Type B pancreatic cell (in vitro differentiated cells): Measurements from ENCODE around the gene FAM81A. TPM values are rescaled to one million over a fixed set of nuclear protein-coding genes. Genes with fewer than 3 reads are reported as not detected.
"Not testable (repeated sequence)": the region's sequence is repeated elsewhere in the genome, so short reads cannot be mapped to it uniquely, and the experiment has no call there.

ENCODE experiments used
- DNase-seq: peaks from one replicate; pipeline ENCODE4 v3.0.0; 2021; ENCODE audit warnings: mixed read lengths; ENCODE audit not compliant: unreplicated experiment; ENCODE audit errors: extremely low spot score
- H3K27ac Mint-ChIP-seq: 2 replicates; pipeline ENCODE4 v1.8.0; 2021; ENCODE audit warnings: mild to moderate bottlenecking, mixed read lengths
- H3K27me3 Mint-ChIP-seq: 2 replicates; pipeline ENCODE4 v1.8.0; 2021; ENCODE audit warnings: mixed read lengths
- H3K36me3 Mint-ChIP-seq: 2 replicates; pipeline ENCODE4 v1.8.0; 2021; ENCODE audit warnings: mixed read lengths
- H3K4me1 Mint-ChIP-seq: one replicate; pipeline ENCODE4 v1.8.0; 2021; ENCODE audit warnings: mixed read lengths; ENCODE audit not compliant: unreplicated experiment
- H3K4me3 Mint-ChIP-seq: 2 replicates; pipeline ENCODE4 v1.8.0; 2021; ENCODE audit warnings: mild to moderate bottlenecking, mixed read lengths
- H3K9me3 Mint-ChIP-seq: 2 replicates; pipeline ENCODE4 v1.8.0; 2021; ENCODE audit warnings: mixed read lengths
- total RNA-seq: library from RNA; stranded (reverse); gene quantifications from 2 replicates; pipeline ENCODE4 v1.2.1, GENCODE V29; 2021; ENCODE audit warnings: low replicate concordance
- TF ChIP-seq, protein P1 (sequence below): fragments of 200-600 bp; sonication (generic); conservative IDR thresholded peaks from 2 replicates; pipeline ENCODE4 v1.5.0; 2021; ENCODE audit warnings: antibody characterized with exemption, mild to moderate bottlenecking

FAM81A gene
- total RNA-seq, 1 donor from 2014 or later: 1.4 TPM

- Mint-ChIP-seq H3K36me3 (no peaks in the 10 kb centered on the region), H3K27ac (no peak overlapping the region), H3K4me1 (no peaks in the 10 kb centered on the region), H3K27me3 (peaks cover 34% of the 10 kb centered on the region), H3K9me3 (no peaks in the 10 kb centered on the region), H3K4me3 (no peak overlapping the region)
- TF ChIP-seq, protein P1, sequence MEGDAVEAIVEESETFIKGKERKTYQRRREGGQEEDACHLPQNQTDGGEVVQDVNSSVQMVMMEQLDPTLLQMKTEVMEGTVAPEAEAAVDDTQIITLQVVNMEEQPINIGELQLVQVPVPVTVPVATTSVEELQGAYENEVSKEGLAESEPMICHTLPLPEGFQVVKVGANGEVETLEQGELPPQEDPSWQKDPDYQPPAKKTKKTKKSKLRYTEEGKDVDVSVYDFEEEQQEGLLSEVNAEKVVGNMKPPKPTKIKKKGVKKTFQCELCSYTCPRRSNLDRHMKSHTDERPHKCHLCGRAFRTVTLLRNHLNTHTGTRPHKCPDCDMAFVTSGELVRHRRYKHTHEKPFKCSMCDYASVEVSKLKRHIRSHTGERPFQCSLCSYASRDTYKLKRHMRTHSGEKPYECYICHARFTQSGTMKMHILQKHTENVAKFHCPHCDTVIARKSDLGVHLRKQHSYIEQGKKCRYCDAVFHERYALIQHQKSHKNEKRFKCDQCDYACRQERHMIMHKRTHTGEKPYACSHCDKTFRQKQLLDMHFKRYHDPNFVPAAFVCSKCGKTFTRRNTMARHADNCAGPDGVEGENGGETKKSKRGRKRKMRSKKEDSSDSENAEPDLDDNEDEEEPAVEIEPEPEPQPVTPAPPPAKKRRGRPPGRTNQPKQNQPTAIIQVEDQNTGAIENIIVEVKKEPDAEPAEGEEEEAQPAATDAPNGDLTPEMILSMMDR: no peak
- DNase-seq: no peak
Observed at GRCh38 chr15:59413577-59413976, 24.4 kb upstream of the FAM81A start.

- Mint-ChIP-seq H3K9me3 (no peaks in the 10 kb centered on the region), H3K27ac (no peak overlapping the region), H3K4me3 (no peak overlapping the region), H3K36me3 (no peaks in the 10 kb centered on the region), H3K4me1 (no peaks in the 10 kb centered on the region), H3K27me3 (peaks cover 54% of the 10 kb centered on the region)
- TF ChIP-seq, protein P1: no peak
- DNase-seq: no peak
Observed at GRCh38 chr15:59416816-59417215, 21.2 kb upstream of the FAM81A start.

- Mint-ChIP-seq H3K4me1 (no peaks in the 10 kb centered on the region), H3K27ac (no peak overlapping the region), H3K4me3 (no peak overlapping the region), H3K36me3 (no peaks in the 10 kb centered on the region), H3K9me3 (no peaks in the 10 kb centered on the region), H3K27me3 (peaks cover 61% of the 10 kb centered on the region)
- TF ChIP-seq, protein P1: no peak
- DNase-seq: no peak
Observed at GRCh38 chr15:59419170-59419569, 18.8 kb upstream of the FAM81A start.

- peaks cover 68% of the 10 kb centered on the region for H3K27me3 Mint-ChIP-seq
Observed at GRCh38 chr15:59420108-59420507, 17.9 kb upstream of the FAM81A start.

GRCh38 chr15:59420986-59421618 lies 16.9 kb upstream of the FAM81A start:
- H3K4me1 Mint-ChIP-seq: no peaks in the 10 kb centered on the region
- no peak overlapping the region for H3K27ac Mint-ChIP-seq
- H3K4me3 Mint-ChIP-seq: no peak overlapping the region
- no peaks in the 10 kb centered on the region for H3K36me3 Mint-ChIP-seq
- TF ChIP-seq, protein P1: peak; percentile 28
- peaks cover 62% of the 10 kb centered on the region for H3K27me3 Mint-ChIP-seq
- H3K9me3 Mint-ChIP-seq: peaks cover 4% of the 10 kb centered on the region
- DNase-seq: no peak

More at GRCh38 chr15:59420108-59420507, 17.9 kb upstream of the FAM81A start:
- H3K27ac Mint-ChIP-seq: no peak overlapping the region
- no peaks in the 10 kb centered on the region for H3K4me1 Mint-ChIP-seq
- H3K36me3 Mint-ChIP-seq: no peaks in the 10 kb centered on the region
- no peak overlapping the region for H3K4me3 Mint-ChIP-seq
- TF ChIP-seq, protein P1: no peak
- no peak for DNase-seq
- peaks cover 4% of the 10 kb centered on the region for H3K9me3 Mint-ChIP-seq

- Mint-ChIP-seq H3K36me3 (no peaks in the 10 kb centered on the region), H3K27me3 (peaks cover 38% of the 10 kb centered on the region), H3K4me1 (no peaks in the 10 kb centered on the region), H3K27ac (no peak overlapping the region), H3K4me3 (no peak overlapping the region), H3K9me3 (peaks cover 4% of the 10 kb centered on the region)
- no peak for DNase-seq
- TF ChIP-seq, protein P1: no peak
Observed at GRCh38 chr15:59424616-59425015, 13.4 kb upstream of the FAM81A start.

DNA sequence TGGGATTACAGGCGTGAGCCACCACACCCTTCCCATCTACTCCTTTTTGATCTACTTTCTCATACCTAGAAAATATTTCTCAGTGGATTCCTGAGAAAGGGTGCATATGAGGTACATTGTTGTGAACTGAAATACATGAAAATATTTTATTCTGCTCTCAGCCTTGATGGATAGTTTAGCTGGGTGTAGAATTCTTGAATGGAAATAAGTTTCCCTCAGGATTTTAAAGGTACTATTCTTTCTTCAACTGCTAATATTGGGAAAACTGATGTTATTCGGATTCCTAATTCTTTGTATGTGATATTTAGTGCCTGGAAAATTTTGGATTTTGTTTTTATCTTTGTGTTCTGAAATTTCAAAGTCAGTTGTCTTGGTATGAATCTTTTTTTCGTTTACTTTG lies 9.1 kb upstream of the FAM81A start:
- peaks cover 31% of the 10 kb centered on the region for H3K27me3 Mint-ChIP-seq
- DNase-seq, H3K4me3 Mint-ChIP-seq, H3K4me1 Mint-ChIP-seq, H3K9me3 Mint-ChIP-seq, H3K36me3 Mint-ChIP-seq, H3K27ac Mint-ChIP-seq: not testable (repeated sequence)
